Activated CD4-positive, CD25-positive, alpha-beta regulatory T cell treated with anti-CD3 and anti-CD28 coated beads, Interleukin-2, amount 50 U/mL, for 24 hours (primary cell): Measurements from ENCODE around the gene OXER1.

Experiments used
- ATAC-seq, 2 donors: fragments of 150-1000 bp; cut with Tn5 transposase; one replicate each; pipeline ENCODE4 v1.10.0; 2021; ENCODE audit warnings: mild to moderate bottlenecking in 1 of 2, moderate library complexity in 1 of 2

The OXER1 gene, protein sequence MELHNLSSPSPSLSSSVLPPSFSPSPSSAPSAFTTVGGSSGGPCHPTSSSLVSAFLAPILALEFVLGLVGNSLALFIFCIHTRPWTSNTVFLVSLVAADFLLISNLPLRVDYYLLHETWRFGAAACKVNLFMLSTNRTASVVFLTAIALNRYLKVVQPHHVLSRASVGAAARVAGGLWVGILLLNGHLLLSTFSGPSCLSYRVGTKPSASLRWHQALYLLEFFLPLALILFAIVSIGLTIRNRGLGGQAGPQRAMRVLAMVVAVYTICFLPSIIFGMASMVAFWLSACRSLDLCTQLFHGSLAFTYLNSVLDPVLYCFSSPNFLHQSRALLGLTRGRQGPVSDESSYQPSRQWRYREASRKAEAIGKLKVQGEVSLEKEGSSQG

DNA sequence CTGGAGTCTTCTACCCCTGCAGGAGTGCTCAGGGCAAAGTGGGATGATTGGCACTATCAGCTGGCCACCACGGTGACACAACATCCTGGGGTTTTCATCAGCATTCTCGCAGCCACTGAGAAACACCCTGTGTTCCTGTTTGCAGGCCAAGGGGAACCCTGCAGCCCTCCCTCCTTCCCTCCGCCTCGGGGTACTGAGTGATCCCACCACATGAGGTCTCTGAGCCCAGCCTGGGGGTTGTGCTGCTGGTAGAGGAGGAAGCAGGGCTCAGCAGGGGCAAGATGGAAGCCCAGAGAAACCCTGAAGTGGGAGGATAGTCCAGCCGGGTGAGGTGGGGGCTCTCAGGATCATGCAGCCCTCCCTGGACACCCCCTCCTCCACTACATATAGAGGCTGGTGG, at the start of gene OXER1:
TSS of gene OXER1 (minus strand) at position 40 of the 400 bp plus-strand sequence. CDS start 73 bp downstream, outside the sequence.
- ATAC-seq: no peak

DNA sequence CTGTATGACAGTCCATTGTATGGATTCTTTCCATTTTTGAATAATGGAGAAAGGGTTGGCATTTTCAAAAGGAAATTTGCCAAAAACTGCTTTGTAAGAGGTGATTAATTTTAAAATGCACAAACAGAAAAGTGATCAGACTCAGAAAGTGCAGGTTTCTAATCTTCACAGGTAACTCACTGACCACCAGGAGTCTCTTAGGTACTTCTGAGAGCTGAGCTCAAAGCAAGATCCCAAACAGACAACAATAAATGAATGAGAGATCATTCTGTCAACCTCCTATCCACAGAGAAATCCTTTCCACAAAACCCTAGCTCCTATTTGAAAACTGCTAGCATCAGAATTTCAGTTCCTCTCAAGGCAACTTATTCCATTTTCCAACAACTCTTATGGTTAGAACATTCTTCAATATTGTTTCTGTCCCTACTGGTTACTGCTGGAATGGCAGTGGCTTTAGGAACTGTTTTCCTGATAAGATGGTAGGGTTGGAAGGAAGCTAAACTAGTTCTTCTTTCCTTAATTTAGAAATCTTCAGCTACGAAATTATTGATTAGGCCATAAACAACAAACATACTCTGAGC, 49.1 kb upstream of the OXER1 start:
- ATAC-seq: no peak

DNA sequence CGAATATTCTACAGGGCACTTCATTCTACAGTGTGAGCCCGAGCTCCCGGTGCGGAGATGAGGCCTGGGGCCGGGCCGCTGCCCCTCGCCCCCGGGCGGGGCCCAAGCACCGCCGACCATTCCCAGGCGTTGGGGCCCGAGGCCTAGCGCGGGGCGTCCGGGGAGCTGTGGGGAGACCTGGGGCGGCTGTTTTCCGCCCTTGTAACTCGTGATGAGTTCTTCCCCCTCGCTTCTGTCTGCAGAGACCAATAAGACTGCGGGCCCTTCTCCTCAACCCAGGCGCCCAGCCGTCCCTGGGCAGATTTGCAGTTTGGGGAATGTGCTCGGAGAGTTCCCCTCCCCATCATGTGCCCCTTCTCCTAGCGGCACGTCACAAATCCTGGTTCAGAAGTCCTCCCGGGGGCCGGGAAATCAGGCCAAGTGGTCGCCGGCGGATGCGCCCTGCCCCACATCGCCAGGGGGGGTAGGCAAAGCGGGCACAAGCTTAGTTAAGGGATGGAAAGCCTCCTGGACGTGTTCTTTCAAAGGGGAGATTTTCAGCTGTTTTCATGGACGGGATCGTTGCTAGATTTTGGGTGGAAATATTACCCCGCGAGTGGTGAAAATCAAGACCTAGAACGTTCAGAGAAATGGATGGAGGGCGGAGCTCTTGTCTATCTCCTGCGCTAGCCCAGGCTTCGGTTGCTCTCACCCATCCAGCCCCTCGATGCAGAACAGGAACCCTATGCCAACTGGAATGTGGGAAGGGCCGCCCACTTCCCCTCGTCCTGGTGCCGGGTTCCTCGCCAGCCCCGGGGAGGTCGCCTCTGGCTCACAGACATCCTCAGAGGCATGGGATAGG, 47.3 kb upstream of the OXER1 start:
- ATAC-seq: peak; percentile 1 to 3

DNA sequence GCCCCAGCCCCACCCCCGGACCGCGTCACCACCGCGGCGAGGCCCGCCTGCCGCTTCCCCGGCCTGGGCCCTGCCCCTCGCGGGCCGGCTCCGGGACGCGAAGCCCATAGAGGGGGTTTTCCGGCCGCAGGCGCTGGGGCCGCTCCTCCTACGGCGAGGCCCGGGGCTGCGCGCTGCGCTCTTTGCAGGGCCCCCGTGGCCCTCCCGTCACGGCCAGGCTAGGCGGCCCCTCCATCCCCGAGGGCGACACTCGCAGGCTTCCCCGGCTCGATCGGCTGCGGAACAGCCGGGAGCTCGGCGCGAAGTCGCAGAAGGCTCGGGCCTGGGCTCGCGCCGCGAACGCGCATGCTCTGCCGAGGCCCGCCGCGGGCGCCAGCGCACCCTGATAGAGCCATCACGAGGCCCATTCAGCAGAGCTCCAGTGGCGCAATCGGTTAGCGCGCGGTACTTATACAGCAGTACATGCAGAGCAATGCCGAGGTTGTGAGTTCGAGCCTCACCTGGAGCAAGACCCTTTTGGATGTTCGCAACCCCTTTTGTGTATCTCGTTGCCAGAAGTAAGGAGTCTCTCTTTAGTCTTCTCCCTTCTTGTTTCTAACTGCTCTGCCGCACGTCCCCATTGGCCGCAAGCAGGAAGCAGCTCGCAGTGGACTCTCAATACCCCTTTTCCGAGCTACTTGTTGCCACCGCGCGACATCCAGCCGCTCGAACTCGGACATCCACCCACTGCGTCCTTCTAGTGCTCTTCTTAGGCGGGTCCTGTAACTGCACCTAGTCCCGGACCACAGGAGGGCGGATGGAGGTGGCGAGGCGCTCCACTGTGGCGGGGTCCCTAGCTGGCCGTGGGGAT, 46.4 kb upstream of the OXER1 start:
- peak; percentile 83 to 85 for ATAC-seq

DNA sequence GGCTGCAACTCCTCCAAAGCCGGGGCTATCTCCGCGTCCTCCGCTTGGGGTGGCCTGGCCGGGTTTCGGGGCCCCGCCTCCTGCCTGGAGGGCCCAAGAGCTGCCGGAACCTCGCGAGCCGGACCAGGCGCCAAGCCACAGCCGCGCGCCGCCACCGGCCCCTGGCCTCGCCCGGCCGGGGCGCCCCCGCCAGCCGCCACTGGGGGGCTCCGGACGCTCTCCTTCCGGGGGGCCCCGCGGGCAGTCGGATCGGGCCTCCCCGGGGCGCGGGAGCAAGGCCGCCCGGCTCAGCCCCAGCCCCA, 45.8 kb upstream of the OXER1 start:
- peak; percentile 24 to 26 for ATAC-seq

DNA sequence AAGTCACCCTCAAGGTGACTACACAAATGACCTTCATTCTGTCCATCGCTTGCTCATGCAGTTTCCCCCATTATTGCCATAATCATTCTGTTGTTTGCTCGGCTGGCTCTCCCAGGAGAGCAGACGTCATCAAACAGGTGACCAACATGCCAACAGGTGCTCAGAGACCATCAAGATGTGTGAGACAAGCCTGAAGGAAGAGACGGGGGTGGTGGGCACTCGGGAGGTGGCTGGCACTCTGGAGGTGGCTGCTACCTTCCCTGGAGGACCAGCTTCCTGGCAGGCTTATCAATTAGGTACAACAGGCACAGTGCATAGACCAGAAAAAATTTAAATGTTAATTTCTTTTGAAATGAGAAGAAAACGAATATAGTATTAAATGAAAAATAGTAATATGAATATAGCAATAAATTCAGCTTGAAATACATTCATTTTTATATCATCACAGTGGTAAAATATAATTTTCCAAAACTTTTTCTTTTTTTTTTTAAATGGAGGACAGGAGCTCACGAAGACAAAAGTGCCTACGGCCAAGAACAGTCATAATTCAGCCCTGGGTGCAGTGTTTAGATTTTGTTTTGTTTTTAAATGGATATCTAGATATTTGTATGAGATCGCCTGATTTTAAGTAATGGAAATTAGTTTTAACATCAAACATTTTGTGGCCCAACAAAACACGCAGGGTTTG, 45.3 kb upstream of the OXER1 start:
- no peak for ATAC-seq

DNA sequence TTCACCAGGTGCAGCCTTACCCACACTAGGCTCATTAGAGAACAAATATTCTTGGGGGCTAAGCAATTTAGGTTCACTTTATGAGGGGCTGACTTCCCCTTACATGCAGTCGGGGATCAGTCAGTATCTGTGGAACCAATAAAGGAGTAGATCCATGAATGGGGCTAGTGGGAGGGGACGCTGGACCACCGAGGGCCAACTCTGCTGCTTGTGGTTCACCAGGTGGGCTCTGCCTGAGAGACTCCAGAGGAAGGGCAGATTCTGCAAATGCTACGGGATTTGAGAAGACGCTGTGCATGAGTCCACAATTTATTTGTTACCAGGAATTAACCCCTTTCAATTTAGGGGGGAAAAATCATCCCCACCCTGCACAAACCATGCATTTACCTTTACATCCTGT, 44.4 kb upstream of the OXER1 start:
- ATAC-seq: no peak

DNA sequence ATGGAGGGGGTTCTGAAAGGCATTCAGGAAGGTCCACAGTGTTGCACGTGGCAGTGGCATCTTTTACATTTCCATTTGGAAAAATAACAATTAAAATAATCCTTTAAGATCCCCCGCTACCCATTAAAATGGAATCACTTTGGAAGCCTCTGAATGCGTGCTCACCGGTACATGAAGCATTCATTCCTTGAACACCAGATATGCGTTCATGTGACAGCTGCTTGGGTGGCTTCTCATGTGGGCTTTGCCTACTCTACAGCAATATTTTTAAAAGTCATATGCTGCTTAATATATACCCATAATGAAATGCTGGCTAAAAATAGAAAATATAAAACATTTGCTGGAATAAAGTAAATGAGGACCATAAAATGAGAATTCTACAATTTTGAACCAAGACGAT, 42.9 kb upstream of the OXER1 start:
- ATAC-seq: no peak

DNA sequence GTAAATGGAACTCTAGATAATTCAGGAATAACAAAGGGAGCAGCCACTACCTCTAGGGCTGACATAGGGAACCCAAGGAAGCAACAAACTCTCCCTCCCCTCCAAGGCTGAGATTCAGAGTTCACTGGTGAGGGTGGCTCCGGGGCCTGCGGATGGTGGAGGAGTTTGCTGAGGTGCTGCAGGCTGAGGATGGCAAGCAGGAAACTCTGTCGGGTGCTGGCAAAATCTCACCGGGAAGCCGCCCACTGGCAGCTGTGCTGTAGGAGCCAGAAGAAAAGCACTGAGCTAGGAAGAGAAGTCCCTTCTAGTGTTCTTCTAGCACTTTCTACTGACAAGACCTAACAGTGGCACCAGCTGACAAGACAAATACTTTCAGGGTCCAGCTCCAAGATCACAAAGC, 41.0 kb upstream of the OXER1 start:
- no peak for ATAC-seq

DNA sequence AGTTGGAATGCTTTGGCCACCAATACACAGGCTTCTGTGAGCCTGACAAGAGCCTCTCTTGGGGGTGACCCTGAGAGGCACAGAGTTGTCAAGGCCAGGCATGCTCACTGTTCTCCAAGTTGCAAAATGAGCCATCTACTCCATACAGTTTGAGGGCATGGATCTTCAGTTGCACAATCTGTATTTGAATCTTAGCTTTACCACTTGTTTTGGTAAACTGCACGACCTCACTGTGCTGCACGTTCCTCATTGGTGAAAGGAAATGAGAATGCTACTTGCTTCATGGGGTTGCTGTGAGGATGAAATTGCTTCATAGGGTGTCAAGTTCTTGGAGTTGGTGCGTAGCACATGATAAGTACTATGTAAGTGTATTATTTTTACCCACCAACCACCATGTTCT, 40.4 kb upstream of the OXER1 start:
- no peak for ATAC-seq

DNA sequence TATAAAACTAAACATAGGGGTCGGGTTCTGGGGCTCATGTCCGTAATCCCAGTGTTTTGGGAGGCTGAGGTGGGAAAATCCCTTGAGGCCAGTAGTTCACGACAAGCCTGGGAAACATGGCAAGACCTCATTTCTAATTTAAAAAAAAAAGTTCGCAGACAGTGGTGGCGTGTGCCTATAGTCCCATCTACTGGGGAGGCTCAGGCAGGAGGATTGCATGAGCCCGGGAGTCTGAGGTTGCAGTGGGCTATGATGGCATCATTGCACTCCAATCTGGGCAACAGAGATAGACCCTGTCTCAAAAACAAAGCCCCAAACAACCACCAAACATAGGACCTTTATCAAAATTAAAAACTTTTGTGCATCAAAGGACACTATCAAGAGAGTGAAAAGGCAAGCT, 38.2 kb upstream of the OXER1 start:
- no peak for ATAC-seq

DNA sequence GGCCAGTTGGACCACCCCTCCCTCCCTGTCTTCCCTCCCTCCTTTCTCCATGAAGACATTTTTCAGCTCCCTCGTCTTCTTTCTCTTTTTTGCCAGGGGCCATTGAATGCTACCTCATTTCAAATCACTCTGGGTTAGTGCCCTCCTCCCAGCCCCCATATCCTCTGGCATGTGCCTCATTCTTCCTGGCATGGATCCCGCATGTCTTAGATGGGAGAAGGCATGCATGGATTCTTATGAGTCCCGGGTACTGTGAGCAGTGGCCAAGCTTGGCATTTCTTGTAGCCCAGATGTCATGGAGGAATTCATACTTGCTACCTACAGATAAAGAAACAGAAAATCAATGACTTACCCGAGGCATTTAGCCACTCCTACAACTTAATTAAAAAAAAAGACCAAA, 37.4 kb upstream of the OXER1 start:
- ATAC-seq: no peak

DNA sequence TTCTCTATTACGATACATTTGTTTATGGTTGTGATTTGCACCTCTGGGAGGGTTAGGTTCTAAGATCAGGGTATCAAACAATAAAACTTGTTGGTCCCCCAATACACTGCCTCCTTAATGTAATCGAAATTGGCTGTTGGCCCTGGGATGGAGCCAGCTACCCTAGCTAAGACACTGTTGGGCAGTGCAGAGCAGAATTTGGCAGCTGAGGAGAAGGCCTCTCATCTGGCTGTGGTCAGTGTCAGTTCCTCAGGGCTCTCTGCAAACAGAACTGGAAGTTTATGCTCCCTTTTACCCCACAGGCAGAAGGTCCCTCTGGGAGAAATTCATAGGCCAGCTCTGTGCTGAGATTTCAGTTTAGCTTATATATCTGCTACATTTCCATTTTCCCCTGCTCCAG, 37.0 kb upstream of the OXER1 start:
- ATAC-seq: no peak

DNA sequence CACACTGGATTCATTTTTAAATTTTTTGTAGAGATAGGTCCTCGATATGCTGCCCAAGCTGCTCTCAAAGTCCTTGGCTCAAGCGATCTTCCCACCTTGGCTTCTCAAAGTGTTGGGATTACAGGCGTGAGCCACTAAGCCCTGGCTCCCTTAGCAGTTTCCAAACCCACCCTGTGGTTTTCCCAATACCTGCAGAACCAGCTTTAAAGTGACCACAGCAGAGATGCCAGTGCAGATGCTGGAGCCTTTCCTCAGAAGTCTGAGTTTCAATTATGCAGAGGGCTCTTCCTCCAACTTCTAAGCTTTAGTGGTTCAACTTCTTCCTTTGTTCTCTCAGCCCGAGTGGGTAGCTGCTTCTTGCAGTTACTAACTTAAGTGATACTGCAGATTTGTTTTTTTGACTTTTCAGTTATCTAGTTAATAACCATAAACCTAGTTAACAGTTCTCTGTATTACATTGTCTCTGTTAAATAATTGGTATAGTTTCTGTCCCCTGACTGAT, 36.6 kb upstream of the OXER1 start:
- ATAC-seq: no peak

DNA sequence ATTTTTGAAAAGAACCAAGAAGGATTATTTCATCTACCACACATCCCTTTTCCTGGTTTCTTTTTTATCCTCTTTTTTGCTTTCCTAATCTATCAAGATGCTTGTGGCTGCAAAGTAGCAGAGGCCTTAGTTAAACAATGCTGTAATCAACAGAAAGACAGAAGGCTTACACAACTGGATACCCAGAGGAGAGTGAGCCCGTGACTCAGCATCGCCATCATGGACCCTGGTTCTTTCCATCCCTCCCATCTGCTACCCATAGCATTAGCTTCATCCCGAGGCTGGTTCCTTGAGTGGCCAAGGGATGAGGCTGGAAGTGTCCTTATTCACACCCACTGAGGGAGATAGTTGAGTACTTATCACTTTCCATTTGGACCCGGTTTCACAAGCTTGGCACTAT, 35.9 kb upstream of the OXER1 start:
- no peak for ATAC-seq

DNA sequence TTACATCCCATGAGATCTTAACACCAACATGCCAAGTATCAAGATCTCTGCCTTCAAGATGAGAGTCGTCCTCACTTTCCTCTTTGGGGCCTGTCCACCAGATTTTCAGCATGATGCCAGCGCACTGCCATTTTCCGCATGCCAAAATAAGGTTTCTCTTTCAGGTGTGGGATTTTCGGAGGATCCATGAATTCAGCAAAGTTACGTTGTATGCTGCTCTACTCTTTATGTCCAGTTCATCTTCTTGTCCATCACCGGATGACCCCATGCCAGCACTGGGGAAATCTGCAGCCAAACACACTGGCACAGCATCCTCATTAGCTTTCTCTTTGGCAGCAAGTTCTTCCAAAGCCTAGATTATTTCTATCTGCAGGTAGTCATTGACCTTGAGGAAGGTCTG, 33.3 kb upstream of the OXER1 start:
- no peak for ATAC-seq

DNA sequence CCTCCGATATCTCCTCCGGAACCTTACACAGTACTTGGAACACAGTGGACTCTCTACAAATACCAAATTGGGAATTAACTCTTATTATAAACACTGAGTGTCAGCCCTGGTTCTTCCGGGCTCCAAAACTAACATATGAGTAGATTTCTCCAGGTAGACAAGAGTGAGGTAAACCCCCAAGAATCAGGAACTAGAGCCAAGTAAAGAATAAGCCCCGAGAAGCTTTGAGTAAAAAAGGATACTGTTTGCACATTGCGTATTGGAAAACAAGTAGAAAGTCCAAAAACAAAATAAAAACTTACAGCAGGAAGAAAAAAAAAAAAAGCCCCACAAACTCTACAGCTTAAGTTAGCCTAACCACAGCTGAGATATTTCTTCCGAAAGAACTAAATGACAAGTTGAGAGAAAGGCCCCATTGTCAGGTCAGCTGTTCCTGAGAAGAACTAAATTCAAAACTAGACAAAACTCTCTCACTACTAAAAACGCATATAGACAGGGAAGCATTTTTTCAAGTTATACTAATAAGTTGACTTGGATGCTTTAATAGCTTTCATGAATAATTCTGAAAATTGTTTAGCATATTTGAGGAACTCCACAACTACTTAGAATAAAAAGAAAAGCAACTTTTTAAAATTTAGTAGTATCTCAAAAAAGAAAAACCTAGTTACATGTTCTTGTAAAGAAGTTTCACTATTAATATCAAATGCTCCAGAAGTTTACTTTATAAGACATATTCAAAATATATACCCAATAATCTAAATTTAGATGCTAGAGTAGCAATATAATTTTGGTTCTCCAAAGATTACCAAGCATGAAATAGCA, 32.7 kb upstream of the OXER1 start:
- ATAC-seq: peak in 1 of 2 donors; percentile 52

DNA sequence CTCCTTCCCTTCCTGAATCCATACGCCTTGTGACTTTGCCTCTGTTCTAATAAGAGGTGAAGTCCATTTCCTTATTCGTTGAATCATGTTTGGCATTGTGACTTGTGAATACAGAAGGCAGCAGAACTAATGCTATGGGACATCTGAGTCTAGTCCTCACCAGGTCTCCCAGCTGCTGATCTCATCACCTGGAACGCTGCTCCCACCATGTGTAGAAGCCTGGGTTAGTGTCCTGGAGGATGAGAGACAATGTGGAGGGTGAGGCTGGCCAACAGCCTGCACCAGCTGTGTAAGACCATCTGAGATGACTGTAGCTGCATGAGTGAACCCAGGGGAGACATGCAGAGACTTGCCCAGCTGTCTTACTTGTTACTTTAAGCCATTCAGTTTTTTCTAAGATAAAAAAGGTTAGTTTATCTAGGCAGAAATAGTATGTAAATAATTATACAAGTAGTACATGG, 31.9 kb upstream of the OXER1 start:
- ATAC-seq: no peak

DNA sequence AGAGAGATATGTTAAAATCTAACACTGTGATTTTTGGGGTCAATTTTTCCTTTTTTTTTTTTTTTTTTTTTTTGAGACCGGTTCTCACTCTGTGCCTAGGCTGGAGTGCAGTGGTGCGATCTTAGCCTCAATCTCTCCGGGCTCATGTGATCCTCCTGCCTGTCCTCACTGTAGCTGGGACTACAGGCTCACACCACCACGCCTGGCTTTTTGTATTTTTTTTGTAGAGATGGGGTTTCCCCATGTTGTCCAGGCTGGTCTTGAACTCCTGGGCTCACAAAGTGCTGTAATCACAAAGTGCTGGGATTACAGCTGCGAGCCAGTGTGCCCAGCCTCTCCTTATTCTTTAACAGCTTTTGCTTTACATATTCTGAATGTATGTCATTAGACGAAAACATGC, 31.3 kb upstream of the OXER1 start:
- no peak for ATAC-seq

DNA sequence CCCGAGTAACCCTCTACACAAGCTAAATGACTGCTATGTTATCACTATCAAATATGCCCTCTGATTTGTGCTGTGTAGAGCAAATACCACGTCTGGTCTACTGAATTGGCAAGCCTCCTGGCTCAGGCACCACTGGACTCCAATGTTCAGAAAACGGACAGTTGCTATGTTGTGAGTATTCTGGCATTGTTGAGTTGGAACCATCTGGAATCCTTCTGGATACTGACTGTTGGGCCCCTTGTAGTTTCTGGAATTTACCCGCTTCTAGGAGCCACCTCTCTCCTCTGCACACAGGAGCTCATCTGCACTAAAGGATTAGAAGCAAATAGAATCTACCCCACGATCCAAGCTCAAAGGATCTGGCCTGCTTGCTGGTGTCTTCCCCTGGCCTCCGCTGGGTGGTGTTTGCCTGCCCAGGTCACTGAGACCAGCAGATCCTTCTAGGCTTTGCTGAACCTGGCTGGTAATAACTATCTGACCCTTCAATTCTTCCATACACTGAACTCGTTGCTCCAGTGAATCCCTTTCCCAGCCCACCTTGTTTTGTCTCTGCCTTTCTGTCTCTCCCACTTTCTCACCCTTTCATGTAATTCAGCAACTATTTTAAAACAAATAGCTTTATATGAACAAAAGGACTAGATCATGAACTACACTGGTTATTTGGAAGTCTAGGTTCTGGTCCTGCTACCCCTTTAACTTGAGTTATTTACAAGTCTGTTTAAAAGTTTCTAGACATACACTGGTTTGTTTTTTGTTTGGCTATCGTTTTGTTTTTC, 30.5 kb upstream of the OXER1 start:
- ATAC-seq: no peak
